Measurements from ENCODE around the gene KCNMB4. TPM values are rescaled to one million over a fixed set of nuclear protein-coding genes. Genes with fewer than 3 reads are reported as not detected.

KCNMB4 gene
- total RNA-seq, 1 experiment from 2014 or later: 0.13 TPM

GRCh38 chr12:70393787-70394499 is 27.9 kb downstream of the KCNMB4 start:
- no peak overlapping the region for H3K27ac ChIP-seq (ENCODE audit: low read length)
- TF ChIP-seq POLR2AphosphoS5 (IDR thresholded peaks at IDR 0.05; ENCODE audit: low read depth, low read length) (no peak), REST (IDR thresholded peaks at IDR 0.05; ENCODE audit: insufficient read depth in 1 of 2, low read depth in 2 of 2, low read length in 1 of 2) (no peak), CTCF (IDR thresholded peaks at IDR 0.05) (no peak), TCF7L2 (IDR thresholded peaks at IDR 0.05; ENCODE audit: low read depth, low read length) (no peak), SIN3A (IDR thresholded peaks at IDR 0.05; ENCODE audit: borderline replicate concordance, insufficient read depth, low read depth, low read length) (no peak)
- no peaks in the 10 kb centered on the region for H3K4me1 ChIP-seq (ENCODE audit: control insufficient read depth, insufficient read depth, low read length)
- POLR2A ChIA-PET: no interaction called here
- H3K36me3 ChIP-seq (ENCODE audit: control insufficient read depth, insufficient read depth, low read length): no peaks in the 10 kb centered on the region
- ATAC-seq: no peak
- DNase-seq (ENCODE audit: low read depth, low spot score): no peak
- intact Hi-C loops (cut with micrococcal nuclease; ENCODE audit: unreplicated experiment): no loop called here
- H3K4me3 ChIP-seq (ENCODE audit: low read depth in 2 of 2, low read length in 2 of 2): no peak overlapping the region
- BruUV-seq (replicated peaks): no TSS peak
- no peaks in the 10 kb centered on the region for H3K9me3 ChIP-seq (ENCODE audit: control insufficient read depth, insufficient read depth, low read depth, low read length)
- no peaks in the 10 kb centered on the region for H3K27me3 ChIP-seq (ENCODE audit: control insufficient read depth, insufficient read depth, low read length)
- in situ Hi-C loops (cut with HindIII; ENCODE audit: low pct_unique_long_range_greater_than_20kb, low sequenced_read_pairs): no loop called here
- CTCF ChIA-PET: no interaction called here

- H3K4me3 ChIP-seq (ENCODE audit: low read depth in 2 of 2, low read length in 2 of 2): no peak overlapping the region
- BruUV-seq (replicated peaks): no TSS peak
- H3K9me3 ChIP-seq (ENCODE audit: control insufficient read depth, insufficient read depth, low read depth, low read length): no peaks in the 10 kb centered on the region
- H3K27me3 ChIP-seq (ENCODE audit: control insufficient read depth, insufficient read depth, low read length): no peaks in the 10 kb centered on the region
- no peaks in the 10 kb centered on the region for H3K36me3 ChIP-seq (ENCODE audit: control insufficient read depth, insufficient read depth, low read length)
- TF ChIP-seq REST (IDR thresholded peaks at IDR 0.05; ENCODE audit: insufficient read depth in 1 of 2, low read depth in 2 of 2, low read length in 1 of 2) (no peak), SIN3A (IDR thresholded peaks at IDR 0.05; ENCODE audit: borderline replicate concordance, insufficient read depth, low read depth, low read length) (no peak), TCF7L2 (IDR thresholded peaks at IDR 0.05; ENCODE audit: low read depth, low read length) (no peak), POLR2AphosphoS5 (IDR thresholded peaks at IDR 0.05; ENCODE audit: low read depth, low read length) (no peak), CTCF (IDR thresholded peaks at IDR 0.05) (no peak)
- intact Hi-C loops (cut with micrococcal nuclease; ENCODE audit: unreplicated experiment): no loop called here
- no peaks in the 10 kb centered on the region for H3K4me1 ChIP-seq (ENCODE audit: control insufficient read depth, insufficient read depth, low read length)
- ATAC-seq: no peak
- CTCF ChIA-PET: no interaction called here
- no peak overlapping the region for H3K27ac ChIP-seq (ENCODE audit: low read length)
- no peak for DNase-seq (ENCODE audit: low read depth, low spot score)
- POLR2A ChIA-PET: no interaction called here
- in situ Hi-C loops (cut with HindIII; ENCODE audit: low pct_unique_long_range_greater_than_20kb, low sequenced_read_pairs): no loop called here
Observed at GRCh38 chr12:70398002-70398401, 31.9 kb downstream of the KCNMB4 start.
